A549 (cell line): ENCODE results near the gene GSK3B. TPM values are rescaled to one million over a fixed set of nuclear protein-coding genes. Genes with fewer than 3 reads are reported as not detected.

Source experiments
- ATAC-seq, 2 experiments: fragments of 200-7000 bp in 1 of 2; fragments of >200 bp in 1 of 2; cut with Nextera tagmentation in 1 of 2; cut with Tn5 transposase in 1 of 2; 3 replicates each; pipeline versions ENCODE4 v1.8.0 to v1.9.1; 2018 to 2020; ENCODE audit warnings: mild to moderate bottlenecking in 1 of 2, moderate library complexity in 1 of 2
- CTCF ChIA-PET: fragments of 300-600 bp; sonication (Branson Sonifier 250); formaldehyde crosslinking; extraction: SDS; loops from one replicate; lab custom pipeline; 2021; ENCODE audit warnings: antibody characterized with exemption, inconsistent platforms; lab: Yijun Ruan, JAX
- POLR2A ChIA-PET: fragments of 350-600 bp; formaldehyde crosslinking; extraction: SDS; loops from one replicate; lab custom pipeline; 2021; ENCODE audit warnings: antibody characterized with exemption, inconsistent platforms; lab: Yijun Ruan, JAX
- DNase-seq, 2 experiments: peaks; one replicate each; pipeline versions ENCODE4 v3.0.0 to v3.0.0-alpha.2; 2011 to 2016; ENCODE audit warnings: low read depth in 1 of 2, low spot score in 1 of 2
- FAIRE-seq: peaks from 2 replicates; lab custom pipeline; 2011; peaks lifted over from hg19 to GRCh38; lab: Jason Lieb, UNC
- H3K27ac ChIP-seq, 2 experiments: fragments of >200 bp; sonication (Bioruptor Twin); formaldehyde crosslinking; 3 replicates each; pipeline ENCODE4 v1.5.1; 2016 to 2017
- H3K4me1 ChIP-seq: fragments of >200 bp; sonication (Bioruptor Twin); formaldehyde crosslinking; 3 replicates; pipeline ENCODE4 v1.6.1; 2016
- H3K4me2 ChIP-seq: fragments of >200 bp; sonication (Bioruptor Twin); formaldehyde crosslinking; 3 replicates; pipeline ENCODE4 v1.6.1; 2016
- H3K4me3 ChIP-seq: fragments of >200 bp; sonication (Bioruptor Twin); formaldehyde crosslinking; 3 replicates; pipeline ENCODE4 v1.5.1; 2016
- H3K9me3 ChIP-seq: fragments of >200 bp; sonication (Bioruptor Twin); formaldehyde crosslinking; 3 replicates; pipeline ENCODE4 v1.6.1; 2016
- CBX8 ChIP-seq: fragments of 200-600 bp; sonication (generic); IDR thresholded peaks from 2 replicates; pipeline ENCODE4 v1.6.1; 2016
- CHD4 ChIP-seq: fragments of 200-600 bp; sonication (generic); IDR thresholded peaks from 2 replicates; pipeline ENCODE4 v1.6.1; 2016; ENCODE audit warnings: antibody characterized with exemption, mild to moderate bottlenecking, borderline replicate concordance
- CTCF ChIP-seq: fragments of >200 bp; sonication (Bioruptor Twin); formaldehyde crosslinking; IDR thresholded peaks from 3 replicates; pipeline ENCODE4 v1.5.1; 2016
- EHF ChIP-seq: fragments of 250-450 bp; sonication (Bioruptor Pico); IDR thresholded peaks from 2 replicates; pipeline ENCODE4 v1.5.0; 2020; ENCODE audit warnings: mild to moderate bottlenecking
- ELK1 ChIP-seq: fragments of 150-350 bp; IDR thresholded peaks from 2 replicates; pipeline ENCODE4 v1.6.1; 2014; ENCODE audit warnings: low read depth, mild to moderate bottlenecking, low read length
- FOSL2 ChIP-seq, 2 experiments: fragments of 450-650 bp in 1 of 2; fragments of >200 bp in 1 of 2; sonication (Bioruptor Twin) in 1 of 2; formaldehyde crosslinking; IDR thresholded peaks; 2 replicates each; pipeline versions ENCODE4 v1.5.0 to v1.6.1; 2016 to 2020; ENCODE audit warnings: mild to moderate bottlenecking in 1 of 2, moderate library complexity in 1 of 2
- HOXA7 ChIP-seq: fragments of 250-450 bp; sonication (Bioruptor Pico); IDR thresholded peaks from 2 replicates; pipeline ENCODE4 v1.5.0; 2020; ENCODE audit warnings: mild to moderate bottlenecking, moderate library complexity
- HOXB13 ChIP-seq: fragments of 250-450 bp; sonication (Bioruptor Pico); IDR thresholded peaks from 2 replicates; pipeline ENCODE4 v1.5.0; 2020; ENCODE audit warnings: low read depth, mild to moderate bottlenecking, moderate library complexity
- HOXB5 ChIP-seq: fragments of 250-450 bp; sonication (Bioruptor Pico); IDR thresholded peaks from 2 replicates; pipeline ENCODE4 v1.5.0; 2020; ENCODE audit warnings: mild to moderate bottlenecking, moderate library complexity
- KDM5A ChIP-seq: fragments of 200-600 bp; sonication (generic); IDR thresholded peaks from 2 replicates; pipeline ENCODE4 v1.6.1; 2016; ENCODE audit warnings: antibody characterized with exemption, mild to moderate bottlenecking
- MAX ChIP-seq: IDR thresholded peaks from 2 replicates; pipeline ENCODE4 v1.6.1; 2012
- MAZ ChIP-seq: fragments of 150-350 bp; IDR thresholded peaks from 2 replicates; pipeline ENCODE4 v1.6.1; 2014; ENCODE audit warnings: antibody characterized with exemption, low read depth, low read length, borderline replicate concordance
- PHF8 ChIP-seq: fragments of 200-600 bp; sonication (generic); IDR thresholded peaks from 2 replicates; pipeline ENCODE4 v1.6.1; 2016; ENCODE audit warnings: low read depth, mild to moderate bottlenecking, antibody characterized with exemption, moderate library complexity, borderline replicate concordance
- RAD21 ChIP-seq, 2 experiments: fragments of >200 bp in 1 of 2; sonication (Bioruptor Twin) in 1 of 2; formaldehyde crosslinking in 1 of 2; IDR thresholded peaks in 1 of 2; conservative IDR thresholded peaks in 1 of 2; 2 replicates in 1 of 2; 3 replicates in 1 of 2; pipeline ENCODE4 v1.6.1; 2012 to 2018; ENCODE audit warnings: inconsistent platforms in 1 of 2
- SMC3 ChIP-seq: fragments of >200 bp; sonication (Bioruptor Twin); formaldehyde crosslinking; IDR thresholded peaks from 3 replicates; pipeline ENCODE4 v1.6.1; 2018; ENCODE audit warnings: inconsistent platforms
- SREBF2 ChIP-seq: fragments of 450-650 bp; IDR thresholded peaks from 2 replicates; pipeline ENCODE4 v1.6.1; 2014; ENCODE audit warnings: mild to moderate bottlenecking, moderate library complexity
- TP53 ChIP-seq: fragments of 250-450 bp; sonication (Bioruptor Pico); IDR thresholded peaks from 2 replicates; pipeline ENCODE4 v1.5.0; 2021; ENCODE audit warnings: mild to moderate bottlenecking, moderate library complexity
- WGBS: methylation state at CpG from one replicate; pipeline ENCODE4 v1.1.6; 2017; ENCODE audit errors: missing lambda C conversion rate; 5-methylcytosine and 5-hydroxymethylcytosine counted together
- polyA plus RNA-seq, 4 experiments: library from polyadenylated mRNA; depleted of rRNA in 3 of 4; stranded (reverse); fragments of >200 nt; fragmentation: RNase III in 1 of 4; extraction: RNeasy Plus Mini Kit Qiagen cat#74134 plus additional on column Dnase treatment in 1 of 4; gene quantifications; 2 replicates in 3 of 4; 3 replicates in 1 of 4; pipeline ENCODE4 v1.2.3, GENCODE V29; 2011 to 2017

Gene GSK3B
- polyA plus RNA-seq, 2 of the 4 experiments (the other 2 are of a cell fraction) = 30.0 to 49.8 TPM

GRCh38 chr3:120137548-120137947 lies 43.3 kb upstream of the GSK3B start:
- FAIRE-seq (no peak), ATAC-seq (peak; percentile 62 to 78; a peak in 5 of 6 replicates), DNase-seq (no peak)
- ChIA-PET POLR2A (no interaction called here), CTCF (no interaction called here)
- WGBS = 34% methylated on average over 2 of the region's 2 CpGs
- H3K27ac ChIP-seq = peak overlapping the region in 1 of 2 experiments; percentile 14; a peak in 3 of 6 replicates
- H3K9me3 ChIP-seq = no peaks in the 10 kb centered on the region
- H3K4me1 ChIP-seq = peaks cover 25% of the 10 kb centered on the region
- no peak overlapping the region for H3K4me2 ChIP-seq
- H3K4me3 ChIP-seq = no peak overlapping the region
- TF ChIP-seq SREBF2 (no peak), SMC3 (0 out of 3 replicates have a peak, but pooled peaks have one; percentile 24), HOXB5 (CRISPR knock-in tag) (no peak), HOXA7 (CRISPR knock-in tag) (no peak), RAD21 (conservative IDR thresholded peaks at IDR 0.05 in 1 of 2, IDR thresholded peaks at IDR 0.05 in 1 of 2) (peak; percentile 23 to 45; a peak in 3 of 5 replicates), HOXB13 (CRISPR knock-in tag) (no peak), PHF8 (no peak), CTCF (peak; percentile 17; the same call in 2 of the 3 replicates), CBX8 (no peak), EHF (CRISPR knock-in tag) (no peak), CHD4 (no peak), MAZ (no peak), MAX (no peak), FOSL2 (IDR thresholded peaks at IDR 0.05) (no peak), FOSL2 (CRISPR knock-in tag; IDR thresholded peaks at IDR 0.05) (no peak), KDM5A (no peak)

- Histone ChIP-seq H3K27ac (no peak overlapping the region), H3K4me1 (peaks cover 9% of the 10 kb centered on the region), H3K9me3 (no peaks in the 10 kb centered on the region), H3K4me3 (no peak overlapping the region), H3K4me2 (no peak overlapping the region)
- POLR2A ChIA-PET = interaction anchor here (0.5 kb wide), 1 partner anchor 35 kb away, joined by 3 read pairs; no protein-coding TSS in a partner anchor
- 97% methylated on average over 3 of the region's 3 CpGs for WGBS
- CTCF ChIA-PET = interaction anchor here (0.8 to 2.7 kb wide), 3 partner anchors 13 to 239 kb away, joined by 3 to 8 read pairs (median 3); no protein-coding TSS in a partner anchor
- no peak for TF ChIP-seq EHF (CRISPR knock-in tag)
- TF ChIP-seq SMC3 = no peak
- TF ChIP-seq TP53 = no peak
- no peak for TF ChIP-seq MAX
- no peak for TF ChIP-seq KDM5A
- TF ChIP-seq SREBF2 = no peak
- TF ChIP-seq CTCF = no peak
- TF ChIP-seq ELK1 = no peak
- FAIRE-seq (no peak), ATAC-seq (no peak), DNase-seq (no peak)
Measured at GRCh38 chr3:120130656-120131055, 36.4 kb upstream of the GSK3B start.
